ENCODE measurements around the gene TMEM63B. TPM values are rescaled to one million over a fixed set of nuclear protein-coding genes. Genes with fewer than 3 reads are reported as not detected.

TMEM63B gene
- total RNA-seq, 6 experiments from 2014 or later = 30.6 to 41.0 (median 36.8) TPM

DNA sequence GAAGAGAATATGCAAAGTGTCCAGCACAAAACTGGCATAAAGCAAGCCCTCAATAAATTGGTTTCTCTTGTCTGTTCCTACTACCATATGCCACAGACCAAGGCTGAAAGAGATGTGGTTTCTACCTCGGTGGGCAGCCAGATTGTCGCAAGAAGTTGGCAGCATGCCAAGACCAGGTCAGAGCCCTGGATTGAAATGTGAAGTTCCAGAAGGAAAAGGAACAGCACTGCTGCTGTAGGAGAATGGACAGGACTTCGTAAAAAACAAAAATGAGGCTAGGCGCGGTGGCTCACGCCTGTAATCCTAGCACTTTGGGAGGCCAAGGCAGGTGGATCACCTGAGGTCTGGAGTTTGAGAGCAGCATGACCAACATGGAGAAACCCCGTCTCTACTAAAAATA, 22.2 kb upstream of the TMEM63B start:
- H3K4me1 ChIP-seq = peaks cover 0 to 41% (median 9%) of the 10 kb centered on the region in 4 donors
- H3K4me3 ChIP-seq = no peak overlapping the region
- intact Hi-C loops (cut with DNase I) = loop anchor here (10.0 kb wide), 2 partner anchors 50 to 130 kb away; partner anchors contain the start of gene CAPN11 (in 1 of the 2)
- peaks cover 0 to 5% (median 1%) of the 10 kb centered on the region in 4 donors for H3K36me3 ChIP-seq
- no peak for DNase-seq
- TF ChIP-seq, protein P1, sequence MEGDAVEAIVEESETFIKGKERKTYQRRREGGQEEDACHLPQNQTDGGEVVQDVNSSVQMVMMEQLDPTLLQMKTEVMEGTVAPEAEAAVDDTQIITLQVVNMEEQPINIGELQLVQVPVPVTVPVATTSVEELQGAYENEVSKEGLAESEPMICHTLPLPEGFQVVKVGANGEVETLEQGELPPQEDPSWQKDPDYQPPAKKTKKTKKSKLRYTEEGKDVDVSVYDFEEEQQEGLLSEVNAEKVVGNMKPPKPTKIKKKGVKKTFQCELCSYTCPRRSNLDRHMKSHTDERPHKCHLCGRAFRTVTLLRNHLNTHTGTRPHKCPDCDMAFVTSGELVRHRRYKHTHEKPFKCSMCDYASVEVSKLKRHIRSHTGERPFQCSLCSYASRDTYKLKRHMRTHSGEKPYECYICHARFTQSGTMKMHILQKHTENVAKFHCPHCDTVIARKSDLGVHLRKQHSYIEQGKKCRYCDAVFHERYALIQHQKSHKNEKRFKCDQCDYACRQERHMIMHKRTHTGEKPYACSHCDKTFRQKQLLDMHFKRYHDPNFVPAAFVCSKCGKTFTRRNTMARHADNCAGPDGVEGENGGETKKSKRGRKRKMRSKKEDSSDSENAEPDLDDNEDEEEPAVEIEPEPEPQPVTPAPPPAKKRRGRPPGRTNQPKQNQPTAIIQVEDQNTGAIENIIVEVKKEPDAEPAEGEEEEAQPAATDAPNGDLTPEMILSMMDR (IDR thresholded peaks at IDR 0.05) = no peak
- no peak for TF ChIP-seq POLR2A (IDR thresholded peaks at IDR 0.05)
- no peaks in the 10 kb centered on the region for H3K27me3 ChIP-seq
- no peaks in the 10 kb centered on the region for H3K9me3 ChIP-seq
- H3K27ac ChIP-seq = no peak overlapping the region
- ATAC-seq = no peak
- WGBS (ENCODE audit: insufficient coverage, low coverage, low lambda C conversion rate, missing lambda C conversion rate) = 67% methylated on average over 7 of the region's 7 CpGs

GRCh38 chr6:44105993-44106740, 21.2 kb upstream of the TMEM63B start:
- DNase-seq (no peak), ATAC-seq (no peak)
- no peak for TF ChIP-seq POLR2A (IDR thresholded peaks at IDR 0.05)
- TF ChIP-seq, protein P1 (IDR thresholded peaks at IDR 0.05) = no peak
- 94% methylated on average over 2 of the region's 3 CpGs for WGBS (ENCODE audit: insufficient coverage, low coverage, low lambda C conversion rate, missing lambda C conversion rate)
- intact Hi-C loops (cut with DNase I) = loop anchor here (10.0 kb wide), 2 partner anchors 49 to 129 kb away; partner anchors contain the start of gene CAPN11 (in 1 of the 2)
- Histone ChIP-seq H3K4me3 (no peak overlapping the region), H3K4me1 (peaks cover 0 to 51% (median 13%) of the 10 kb centered on the region in 4 donors), H3K9me3 (no peaks in the 10 kb centered on the region), H3K27me3 (no peaks in the 10 kb centered on the region), H3K27ac (no peak overlapping the region), H3K36me3 (peaks cover 0 to 5% (median 1%) of the 10 kb centered on the region in 4 donors)

DNA sequence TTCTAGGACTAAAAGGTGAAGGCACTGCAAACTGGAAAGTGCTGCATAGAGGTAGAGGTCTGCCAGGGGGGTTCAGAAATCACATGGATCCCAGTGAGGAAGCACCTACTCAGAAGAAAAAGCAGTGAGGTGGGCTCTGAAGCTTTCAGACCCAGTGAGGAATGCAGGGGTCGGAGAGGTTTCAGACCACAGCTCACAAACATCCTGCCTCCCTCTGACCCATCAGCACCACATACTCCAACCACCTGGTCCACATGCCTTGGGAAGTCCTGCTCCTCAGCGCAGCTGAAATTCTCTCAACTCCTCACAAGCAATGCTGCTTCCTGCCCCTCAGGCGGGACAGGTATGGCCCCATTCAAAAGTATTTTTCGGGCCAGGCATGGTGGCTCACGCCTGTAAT, 20.3 kb upstream of the TMEM63B start:
- no peak overlapping the region for H3K27ac ChIP-seq
- H3K36me3 ChIP-seq = peaks cover 0 to 5% (median 1%) of the 10 kb centered on the region in 4 donors
- no peaks in the 10 kb centered on the region for H3K27me3 ChIP-seq
- peaks cover 0 to 60% (median 17%) of the 10 kb centered on the region in 4 donors for H3K4me1 ChIP-seq
- no peak for TF ChIP-seq POLR2A (IDR thresholded peaks at IDR 0.05)
- TF ChIP-seq, protein P1 (IDR thresholded peaks at IDR 0.05) = no peak
- DNase-seq = no peak
- H3K4me3 ChIP-seq = no peak overlapping the region
- no peak for ATAC-seq
- WGBS (ENCODE audit: insufficient coverage, low coverage, low lambda C conversion rate, missing lambda C conversion rate) = 100% methylated on average over 1 of the region's 5 CpGs
- intact Hi-C loops (cut with DNase I) = loop anchor here (10.0 kb wide), 2 partner anchors 48 to 128 kb away; partner anchors contain the start of gene CAPN11 (in 1 of the 2)
- H3K9me3 ChIP-seq = no peaks in the 10 kb centered on the region

DNA sequence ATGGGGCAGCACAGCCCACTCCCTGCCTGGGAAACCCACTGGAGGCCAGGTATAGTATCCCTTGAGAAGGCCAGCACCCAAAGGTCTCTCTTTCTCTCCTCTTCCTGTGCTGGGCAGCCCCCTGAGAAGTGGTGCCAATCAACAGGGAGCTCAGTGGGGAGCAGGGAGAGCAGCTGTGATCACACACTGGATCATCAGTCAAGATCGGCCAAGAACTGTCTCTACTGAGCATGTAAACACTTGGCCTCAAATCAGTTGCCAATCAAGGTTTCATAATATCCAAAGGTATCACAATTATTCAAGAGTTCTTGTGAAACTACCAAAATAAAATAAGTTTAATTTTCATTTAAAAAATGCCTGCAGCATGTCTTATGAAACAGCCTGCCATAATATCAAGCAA, 18.9 kb upstream of the TMEM63B start:
- Histone ChIP-seq H3K27me3 (no peaks in the 10 kb centered on the region), H3K4me1 (peaks cover 0 to 67% (median 21%) of the 10 kb centered on the region in 4 donors), H3K9me3 (no peaks in the 10 kb centered on the region), H3K36me3 (peaks cover 0 to 7% (median 1%) of the 10 kb centered on the region in 4 donors), H3K27ac (peak overlapping the region in 2 of 3 donors; percentile 45 to 65), H3K4me3 (no peak overlapping the region)
- DNase-seq (no peak), ATAC-seq (peak; percentile 45 to 70 (median 62))
- no peak for TF ChIP-seq POLR2A (IDR thresholded peaks at IDR 0.05)
- TF ChIP-seq, protein P1 (IDR thresholded peaks at IDR 0.05) = no peak
- 13% methylated on average over 1 of the region's 1 CpG for WGBS (ENCODE audit: insufficient coverage, low coverage, low lambda C conversion rate, missing lambda C conversion rate)
- intact Hi-C loops (cut with DNase I) = loop anchor here (10.0 kb wide), 2 partner anchors 46 to 126 kb away; partner anchors contain the start of gene CAPN11 (in 1 of the 2)
